ENCODE results near the gene SLC6A19.

DNA sequence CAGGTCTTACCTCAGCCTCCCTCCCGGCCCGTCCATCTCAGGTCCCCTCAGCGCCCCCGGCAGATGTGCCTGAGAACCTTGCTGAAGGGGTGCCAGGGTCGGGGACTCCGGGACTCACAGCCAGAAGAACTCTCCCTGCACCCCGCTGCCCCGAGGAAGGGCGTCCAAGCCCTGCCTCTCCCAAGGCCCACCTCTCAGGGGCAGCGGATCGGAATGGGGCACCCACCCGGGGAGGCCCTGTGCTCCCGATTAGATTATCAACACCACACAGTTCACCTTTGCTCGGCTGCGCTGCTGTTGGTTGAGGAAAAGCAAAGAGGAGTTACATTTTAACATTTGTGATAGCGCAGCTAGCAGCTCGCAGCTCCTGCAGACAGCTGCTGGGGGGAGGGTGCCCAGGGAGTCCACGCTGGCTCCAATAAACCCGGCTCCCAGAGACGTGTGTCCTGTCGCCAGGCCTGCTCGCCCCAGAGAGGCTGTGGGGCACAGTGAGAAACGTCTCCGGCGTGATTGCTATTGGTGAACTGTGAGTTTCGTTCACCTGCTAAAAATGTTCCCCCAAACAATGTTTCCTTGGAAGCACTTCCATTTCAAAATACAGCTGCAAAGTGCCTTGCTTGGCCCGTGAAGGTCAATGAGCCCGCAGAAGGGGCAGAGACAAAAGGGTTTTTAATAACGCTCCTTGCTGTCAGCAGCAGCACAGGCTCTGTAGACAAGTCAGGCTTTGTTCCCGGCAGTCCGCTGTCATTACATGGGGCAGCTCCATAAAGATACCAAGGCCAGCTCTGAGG lies 18.6 kb upstream of the SLC6A19 start:
- TF ChIP-seq CTCF (conservative IDR thresholded peaks at IDR 0.05; ENCODE audit: low read depth, low read length): no peak
- no peak for TF ChIP-seq EZH2 (IDR thresholded peaks at IDR 0.05; ENCODE audit: low read length, unreplicated experiment)
- TF ChIP-seq EZH2phosphoT487 (IDR thresholded peaks at IDR 0.05; ENCODE audit: borderline replicate concordance, low read length): no peak
